Adrenal gland (tissue), 12 donors: Measurements from ENCODE around the gene SYT2. TPM values are rescaled to one million over a fixed set of nuclear protein-coding genes. Genes with fewer than 3 reads are reported as not detected.

ENCODE experiments used
- DNase-seq, 7 donors: peaks; one replicate each; pipeline ENCODE4 v3.0.0-alpha.2; 2019 to 2020
- H3K27ac ChIP-seq, 5 donors: fragments of 200-600 bp; sonication (generic) in 4 of 5; 1 replicate in 3 of 5; 2 replicates in 2 of 5; pipeline versions ENCODE4 v1.5.1 to v1.8.0; 2016 to 2020; ENCODE audit warnings: mild to moderate bottlenecking in 1 of 5
- H3K27me3 ChIP-seq: fragments of 200-600 bp; 2 replicates; pipeline ENCODE4 v1.8.0; 2021
- H3K36me3 ChIP-seq, 2 donors: fragments of 200-600 bp; replicated peaks in 1 of 2; 1 replicate in 1 of 2; 2 replicates in 1 of 2; pipeline versions ENCODE4 v1.5.1 to v1.8.0; 2018 to 2022
- H3K4me1 ChIP-seq, 2 donors: fragments of 200-600 bp; replicated peaks in 1 of 2; 1 replicate in 1 of 2; 2 replicates in 1 of 2; pipeline versions ENCODE4 v1.5.1 to v1.8.0; 2018 to 2021
- H3K4me3 ChIP-seq, 4 donors: fragments of 200-600 bp; sonication (generic) in 3 of 4; one replicate each; pipeline ENCODE4 v1.5.1; 2016 to 2018
- H3K9me3 ChIP-seq, 3 donors: fragments of 200-600 bp; sonication (generic) in 1 of 3; replicated peaks in 1 of 3; 1 replicate in 2 of 3; 2 replicates in 1 of 3; pipeline versions ENCODE4 v1.5.1 to v1.8.0; 2016 to 2021
- CTCF ChIP-seq, 6 experiments: fragments of 450-650 bp in 4 of 6; fragments of 200-600 bp in 2 of 6; sonication (generic) in 1 of 6; IDR thresholded peaks; 1 replicate in 5 of 6; 2 replicates in 1 of 6; pipeline versions ENCODE4 v1.5.1 to v1.8.0; 2016 to 2021; ENCODE audit warnings: antibody characterized with exemption in 6 of 6, mild to moderate bottlenecking in 2 of 6, moderate library complexity in 1 of 6
- POLR2A ChIP-seq, 2 donors: fragments of 450-650 bp; IDR thresholded peaks; one replicate each; pipeline ENCODE4 v1.6.1; 2017; ENCODE audit warnings: antibody characterized with exemption in 2 of 2, mild to moderate bottlenecking in 2 of 2, moderate library complexity in 1 of 2
- WGBS, 4 donors: extraction: QIAGEN DNeasy Blood & Tissue Kit in 2 of 4; methylation state at CpG; one replicate each; pipeline versions ENCODE4 v1.1.5 to v1.1.7; 2013 to 2017; 5-methylcytosine and 5-hydroxymethylcytosine counted together
- intact Hi-C, 2 donors: fragments of 100-400 bp; cut with DNase I; formaldehyde crosslinking; loops; one replicate each; pipeline versions ENCODE4 v1.14.1 to v1.15.0; 2022 to 2023
- polyA plus RNA-seq, 3 donors: library from polyadenylated mRNA; stranded (reverse); fragments of 200-250 nt in 2 of 3; fragments of 350-450 nt in 1 of 3; fragmentation: Illumina TruSeq in 1 of 3; extraction: RNeasy Lipid Tissue Mini Kit (QIAGEN cat#74804) in 1 of 3; gene quantifications; one replicate each; pipeline ENCODE4 v1.2.3, GENCODE V29; 2013 to 2014
- total RNA-seq, 9 donors: library from RNA; depleted of rRNA in 4 of 9; stranded (reverse); fragments of >200 nt in 4 of 9; fragments of 120-200 nt in 1 of 9; fragmentation: NEBNext Ultra II Directional in 1 of 9; extraction: Animal tissue kit (Norgen Biotek cat#: 25700) in 1 of 9; gene quantifications; one replicate each; pipeline versions ENCODE4 v1.1.0 to v1.2.4, GENCODE V29; 2013 to 2023
- donor health status: healthy with polysubstance abuse.
- donor health status: Bipolar disorder and iron deficiency.
- donor health status: DM: yes; HTN: yes; CAD: no.
- donor health status: DM: no; HTN: no; CAD: no.
- donor health status: DM: no; HTN: no; CAD: no.
- donor health status: DM: yes; HTN: yes; CAD: no.

The SYT2 gene
- total and polyA plus RNA-seq, 12 donors, result 0.08 to 3.8 (median 0.44) TPM; not detected in 3

- WGBS, 4 donors, result 64 to 74% (median 71%) methylated on average over 6 of the region's 6 CpGs
- TF ChIP-seq POLR2A (IDR thresholded peaks at IDR 0.05) (no peak), CTCF (IDR thresholded peaks at IDR 0.05) (no peak)
- no peak for DNase-seq
- Histone ChIP-seq H3K4me1 (no peaks in the 10 kb centered on the region), H3K36me3 (no peaks in the 10 kb centered on the region), H3K27ac (no peak overlapping the region), H3K4me3 (no peak overlapping the region), H3K27me3 (peaks cover 40% of the 10 kb centered on the region), H3K9me3 (no peaks in the 10 kb centered on the region)
- intact Hi-C loops, result no loop called here
Measured at GRCh38 chr1:202703191-202703590, 7.1 kb downstream of the SYT2 start.

GRCh38 chr1:202702088-202702487 is 8.2 kb downstream of the SYT2 start:
- no peak for TF ChIP-seq CTCF (IDR thresholded peaks at IDR 0.05)
- TF ChIP-seq POLR2A (IDR thresholded peaks at IDR 0.05), result no peak
- WGBS, 4 donors, result 56 to 71% (median 60%) methylated on average over 3 to 5 of the region's 5 CpGs
- no peak overlapping the region for H3K4me3 ChIP-seq
- DNase-seq, result peak in 1 of 7 donors; percentile 62
- no peaks in the 10 kb centered on the region for H3K36me3 ChIP-seq
- no peaks in the 10 kb centered on the region for H3K9me3 ChIP-seq
- no peaks in the 10 kb centered on the region for H3K4me1 ChIP-seq
- intact Hi-C loops, result no loop called here
- no peak overlapping the region for H3K27ac ChIP-seq
- peaks cover 38% of the 10 kb centered on the region for H3K27me3 ChIP-seq

GRCh38 chr1:202701200-202701599 is 9.1 kb downstream of the SYT2 start:
- Histone ChIP-seq H3K27ac (no peak overlapping the region), H3K9me3 (no peaks in the 10 kb centered on the region), H3K4me3 (no peak overlapping the region), H3K4me1 (no peaks in the 10 kb centered on the region), H3K36me3 (no peaks in the 10 kb centered on the region), H3K27me3 (peaks cover 41% of the 10 kb centered on the region)
- intact Hi-C loops, result no loop called here
- TF ChIP-seq POLR2A (IDR thresholded peaks at IDR 0.05) (no peak), CTCF (IDR thresholded peaks at IDR 0.05) (no peak)
- DNase-seq, result no peak
- 83 to 86% (median 84%) methylated on average over 3 of the region's 3 CpGs for WGBS, 4 donors

- no peaks in the 10 kb centered on the region for H3K36me3 ChIP-seq
- TF ChIP-seq POLR2A (IDR thresholded peaks at IDR 0.05), result no peak
- TF ChIP-seq CTCF (IDR thresholded peaks at IDR 0.05), result no peak
- DNase-seq, result no peak
- intact Hi-C loops, result no loop called here
- H3K9me3 ChIP-seq, result no peaks in the 10 kb centered on the region
- H3K27ac ChIP-seq, result no peak overlapping the region
- no peaks in the 10 kb centered on the region for H3K4me1 ChIP-seq
- H3K27me3 ChIP-seq, result peaks cover 29% of the 10 kb centered on the region
- 56 to 72% (median 65%) methylated on average over 2 to 5 of the region's 5 CpGs for WGBS, 4 donors
- no peak overlapping the region for H3K4me3 ChIP-seq
Measured at GRCh38 chr1:202700061-202700460, 10.2 kb downstream of the SYT2 start.
